SK-N-DZ (cell line): Measurements from ENCODE around the gene SLC17A9.
A peak's percentile ranks its signal among the peaks of the same experiment; 100 is the strongest.

Experiments
- DNase-seq: peaks from one replicate; pipeline ENCODE4 v3.0.0-alpha.2; 2015; ENCODE audit warnings: low spot score

SLC17A9 gene

DNA sequence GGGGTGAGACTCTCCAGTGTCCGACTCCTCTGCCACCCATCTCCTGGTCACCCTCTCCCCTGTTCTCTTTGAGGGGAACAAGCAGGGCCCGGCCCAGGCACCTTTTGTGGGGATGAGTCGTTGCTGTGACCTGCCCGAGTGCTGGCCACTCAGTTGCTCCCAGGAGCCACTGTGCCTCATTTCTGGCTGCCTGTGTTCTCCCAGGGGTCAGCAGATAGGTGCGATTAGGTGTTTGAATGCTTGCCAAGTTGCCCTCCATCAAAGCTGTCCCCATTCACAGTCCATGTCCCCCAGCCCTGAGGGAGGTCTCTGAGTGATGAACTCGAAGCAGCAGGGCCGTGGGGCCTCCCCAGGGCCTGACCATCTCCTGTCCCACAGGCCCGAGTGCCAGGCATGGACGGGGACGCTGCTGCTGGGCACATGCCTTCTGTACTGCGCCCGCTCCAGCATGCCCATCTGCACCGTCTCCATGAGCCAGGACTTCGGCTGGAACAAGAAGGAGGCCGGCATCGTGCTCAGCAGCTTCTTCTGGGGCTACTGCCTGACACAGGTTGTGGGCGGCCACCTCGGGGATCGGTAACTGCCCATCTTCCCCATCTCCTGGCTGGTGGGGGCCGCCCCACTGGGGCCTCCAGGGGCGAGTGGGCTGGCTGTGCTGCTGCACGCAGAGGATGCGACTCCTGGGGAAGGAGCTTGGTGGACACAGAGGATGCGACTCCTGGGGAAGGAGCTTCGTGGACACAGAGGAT, 4.1 kb downstream of the SLC17A9 start:
- no peak for DNase-seq

DNA sequence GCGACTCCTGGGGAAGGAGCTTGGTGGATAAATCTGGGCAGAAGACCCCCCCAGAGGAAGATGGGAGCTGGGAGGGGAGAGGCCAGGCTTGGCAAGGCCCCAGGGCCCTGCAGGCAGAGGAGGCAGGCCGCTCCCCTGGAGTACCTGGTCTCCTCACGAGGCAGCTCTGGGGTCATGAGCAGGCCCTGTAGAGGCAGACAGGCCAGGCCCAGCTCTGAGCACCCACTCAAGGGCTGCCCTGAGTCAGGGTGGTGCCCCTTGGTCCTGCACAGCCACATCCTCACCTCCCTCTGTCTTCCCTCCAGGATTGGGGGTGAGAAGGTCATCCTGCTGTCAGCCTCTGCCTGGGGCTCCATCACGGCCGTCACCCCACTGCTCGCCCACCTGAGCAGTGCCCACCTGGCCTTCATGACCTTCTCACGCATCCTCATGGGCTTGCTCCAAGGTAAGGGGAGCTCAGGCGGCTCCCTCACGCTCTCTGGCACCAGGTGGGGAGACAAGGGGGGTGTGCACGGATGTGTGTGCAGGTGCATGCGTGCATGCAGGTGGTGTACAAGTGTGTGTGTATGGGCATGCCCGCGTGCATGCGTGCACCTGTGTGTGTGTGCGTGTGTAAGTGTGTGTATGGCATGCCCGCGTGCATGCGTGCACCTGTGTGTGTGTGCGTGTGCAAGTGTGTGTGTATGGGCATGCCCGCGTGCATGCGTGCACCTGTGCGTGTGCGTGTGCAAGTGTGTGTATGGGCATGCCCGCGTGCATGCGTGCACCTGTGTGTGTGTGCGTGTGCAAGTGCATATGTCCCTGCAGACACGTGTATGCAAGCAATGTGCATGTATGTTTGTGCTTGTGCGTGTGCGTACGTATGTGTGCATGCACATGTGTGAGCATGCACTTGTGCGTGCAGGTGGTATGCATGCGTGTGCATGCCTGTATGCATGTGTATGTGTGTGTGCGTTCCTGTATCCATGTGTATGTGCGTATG, 4.9 kb downstream of the SLC17A9 start:
- no peak for DNase-seq

DNA sequence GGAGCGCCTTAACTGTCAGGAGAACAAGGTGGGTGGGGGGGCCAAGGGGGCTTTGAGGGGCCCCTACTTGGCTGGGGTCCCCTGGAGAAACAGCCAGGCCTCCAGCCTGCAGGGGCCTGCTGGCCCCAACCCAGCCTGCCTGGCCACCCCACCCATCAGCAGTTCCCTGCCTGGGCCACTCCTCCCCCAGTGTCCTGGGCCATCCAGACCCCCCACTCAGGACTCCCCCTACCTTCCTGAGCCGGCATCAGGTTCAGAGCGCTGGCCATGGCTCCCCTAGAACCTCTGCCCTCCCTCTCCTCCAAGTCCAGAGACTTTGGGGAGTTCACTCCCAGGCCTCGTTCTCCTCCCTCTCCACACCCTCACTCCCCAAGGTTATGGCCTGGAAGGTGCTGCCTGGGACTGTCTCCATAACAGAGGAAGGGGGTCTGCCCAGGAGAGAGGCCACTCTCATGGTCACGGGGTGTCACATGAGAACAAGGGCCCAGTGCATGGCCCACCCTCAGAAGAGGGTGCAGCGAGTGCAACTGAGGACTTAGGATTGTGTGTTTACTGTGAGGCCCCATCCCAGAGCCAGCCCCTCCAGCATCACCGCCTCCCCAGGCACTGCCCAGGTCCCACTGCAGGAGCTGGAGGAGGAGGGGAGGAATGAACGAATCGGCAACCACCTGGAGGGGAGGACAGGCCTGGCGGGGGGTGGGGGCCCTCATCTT, 6.0 kb downstream of the SLC17A9 start:
- DNase-seq = no peak

DNA sequence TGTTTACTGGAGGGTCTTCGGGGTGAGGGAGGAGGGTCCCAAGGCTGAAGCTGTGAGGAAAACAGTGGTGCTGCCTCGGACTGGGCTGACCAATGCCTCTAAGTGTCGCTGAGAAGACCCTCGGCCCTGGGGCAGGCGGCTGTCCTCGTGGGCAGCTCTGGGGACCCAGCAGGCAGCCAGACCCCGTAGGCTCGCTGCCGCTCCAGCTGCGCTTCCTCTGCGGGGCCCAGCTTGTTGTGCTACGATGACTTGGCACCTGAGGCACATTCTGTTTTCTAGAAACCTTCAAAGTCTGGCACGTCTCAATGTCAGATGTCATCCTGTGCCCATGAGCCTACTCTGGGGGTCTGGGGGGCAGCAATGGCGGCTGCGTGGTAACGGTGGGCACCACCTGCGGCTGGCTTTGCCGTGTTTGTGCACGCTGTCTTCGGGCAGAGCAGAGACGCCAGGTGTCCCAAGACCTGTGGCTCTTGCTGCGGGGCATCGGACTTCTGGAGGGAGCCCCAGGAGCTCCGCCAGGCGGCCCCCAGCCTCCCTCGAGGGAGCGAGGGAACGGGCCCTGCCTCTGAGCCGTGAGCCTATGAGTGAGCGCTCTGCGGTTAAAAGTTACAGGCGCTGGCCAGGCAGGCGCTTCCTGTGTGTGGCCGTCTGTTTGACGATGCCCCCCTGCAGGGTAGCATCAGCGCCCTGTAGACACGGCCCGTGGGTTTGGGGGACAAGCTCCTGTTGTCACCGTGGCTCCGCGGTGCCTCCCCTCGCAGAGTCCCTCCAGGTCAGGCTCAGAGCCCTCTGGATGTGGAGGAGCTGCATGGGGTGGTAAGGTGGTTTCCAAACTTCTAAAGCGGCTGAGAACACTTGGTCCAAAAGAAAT, 6.8 kb downstream of the SLC17A9 start:
- DNase-seq = no peak

DNA sequence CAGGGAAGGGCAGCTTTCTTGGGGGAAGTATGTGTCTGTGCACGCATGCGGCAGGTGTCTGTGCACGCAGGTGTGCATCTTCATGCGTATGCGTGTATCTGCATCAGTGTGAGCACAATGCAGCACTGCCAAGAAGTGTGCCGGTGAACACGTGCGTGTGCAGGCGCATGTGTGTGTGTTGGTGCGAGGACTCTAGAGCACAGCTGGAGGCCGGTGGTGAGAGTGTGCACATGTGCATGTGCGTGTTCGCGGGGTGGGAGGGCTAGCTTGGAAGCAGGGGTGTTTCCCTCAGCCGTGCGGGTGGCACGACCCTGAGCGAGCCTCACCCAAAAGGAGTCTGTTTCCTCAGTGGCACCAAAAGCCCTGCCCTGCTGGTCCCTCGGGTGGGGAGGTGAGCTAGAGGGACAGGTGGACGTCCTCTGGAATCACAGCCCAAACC, 7.5 kb downstream of the SLC17A9 start:
- no peak for DNase-seq

DNA sequence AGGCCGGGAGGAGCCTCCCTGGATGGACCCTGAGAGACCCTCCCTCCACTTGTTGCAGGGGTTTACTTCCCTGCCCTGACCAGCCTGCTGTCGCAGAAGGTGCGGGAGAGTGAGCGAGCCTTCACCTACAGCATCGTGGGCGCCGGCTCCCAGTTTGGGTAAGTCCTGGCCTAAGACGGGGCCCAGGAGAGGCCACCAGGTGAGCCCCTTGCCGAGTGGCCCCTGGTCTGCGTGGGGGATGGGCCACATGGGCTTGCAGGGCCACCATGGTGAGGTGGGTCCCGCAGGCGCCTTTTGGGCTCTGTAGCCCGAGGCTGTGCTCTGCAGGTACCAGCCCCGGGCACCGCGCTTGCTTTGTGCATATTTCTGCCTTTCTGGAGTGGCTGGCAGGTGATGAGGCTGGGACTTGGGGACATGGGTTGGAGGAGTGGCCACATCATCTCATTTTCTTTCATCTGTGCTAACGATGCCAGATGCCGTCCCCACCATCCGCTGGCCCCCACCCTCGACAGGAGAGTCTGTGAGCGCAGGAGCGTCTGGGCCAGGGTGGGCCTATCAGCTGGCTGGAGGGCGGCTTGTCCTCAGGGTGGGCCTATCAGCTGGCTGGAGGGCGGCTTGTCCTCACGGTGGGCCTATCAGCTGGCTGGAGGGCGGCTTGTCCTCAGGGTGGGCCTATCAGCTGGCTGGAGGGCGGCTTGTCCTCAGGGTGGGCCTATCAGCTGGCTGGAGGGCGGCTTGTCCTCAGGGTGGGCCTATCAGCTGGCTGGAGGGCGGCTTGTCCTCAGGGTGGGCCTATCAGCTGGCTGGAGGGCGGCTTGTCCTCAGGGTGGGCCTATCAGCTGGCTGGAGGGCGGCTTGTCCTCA, 8.2 kb downstream of the SLC17A9 start:
- peak; percentile 97 for DNase-seq

DNA sequence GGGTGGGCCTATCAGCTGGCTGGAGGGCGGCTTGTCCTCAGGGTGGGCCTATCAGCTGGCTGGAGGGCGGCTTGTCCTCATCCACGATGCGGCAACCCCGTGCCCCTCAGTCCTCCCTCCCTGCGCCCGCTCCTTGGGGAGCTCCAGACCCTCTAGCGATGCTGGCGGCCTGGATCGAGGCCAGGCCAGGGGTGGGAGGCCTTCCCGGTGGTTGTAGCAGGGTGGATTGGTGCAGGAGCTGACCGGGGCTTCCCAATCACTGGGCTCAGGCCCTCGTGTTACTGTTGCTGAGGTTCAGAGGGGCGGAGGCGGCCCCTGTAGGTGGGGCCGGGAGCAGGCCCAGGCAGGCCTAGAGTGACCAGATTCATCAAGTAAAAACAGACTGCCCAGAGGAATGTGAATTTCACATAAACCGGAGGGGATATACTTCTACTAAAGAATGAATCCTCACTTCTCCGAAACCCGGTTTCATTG, 8.8 kb downstream of the SLC17A9 start:
- peak; percentile 94 for DNase-seq

DNA sequence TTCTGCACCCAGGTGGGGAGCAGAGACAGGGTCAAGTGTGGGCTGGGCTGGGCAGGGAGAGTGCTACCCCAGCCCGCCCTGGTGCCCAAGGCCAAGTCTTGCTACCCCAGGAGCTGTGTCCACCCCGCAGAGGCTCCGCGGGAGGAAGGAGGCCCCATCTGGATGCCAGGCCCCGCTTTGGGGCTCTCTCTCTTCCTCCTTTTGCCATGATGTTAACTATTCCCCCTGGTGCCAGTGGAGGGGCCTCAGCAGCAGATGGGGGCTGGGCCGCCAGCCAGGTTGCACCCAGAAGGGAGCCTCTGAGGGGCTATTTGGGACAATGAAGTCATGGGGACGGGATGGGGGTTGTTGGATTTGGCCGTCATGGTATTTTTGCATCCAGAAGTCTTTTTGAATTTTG, 9.3 kb downstream of the SLC17A9 start:
- no peak for DNase-seq

DNA sequence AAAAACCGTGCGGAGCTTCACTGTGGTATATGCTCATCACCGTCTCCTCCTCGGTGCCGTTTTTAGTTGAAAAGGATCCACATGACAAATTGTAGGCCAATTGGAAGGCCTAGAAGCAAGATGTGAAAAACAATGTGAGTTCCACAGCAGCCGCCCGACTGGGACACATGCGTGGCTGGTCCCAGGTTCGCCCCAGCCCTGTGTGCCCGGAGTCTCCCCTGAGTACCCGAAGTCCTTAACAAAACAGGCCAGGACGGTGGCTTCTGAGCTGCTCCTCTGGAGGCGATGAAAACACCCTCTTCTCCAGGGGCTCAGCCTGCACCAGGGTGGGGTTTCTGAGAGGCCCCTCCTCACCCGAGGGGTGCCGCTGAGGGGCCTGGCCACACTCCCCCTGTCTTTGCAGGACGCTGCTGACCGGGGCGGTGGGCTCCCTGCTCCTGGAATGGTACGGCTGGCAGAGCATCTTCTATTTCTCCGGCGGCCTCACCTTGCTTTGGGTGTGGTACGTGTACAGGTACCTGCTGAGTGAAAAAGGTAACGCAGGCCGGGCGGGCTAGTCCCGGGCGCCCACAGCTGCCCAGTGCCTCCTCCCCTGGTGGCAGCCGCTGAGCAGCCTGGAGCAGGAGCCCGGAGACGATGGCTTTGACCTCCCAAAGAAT, 9.8 kb downstream of the SLC17A9 start:
- DNase-seq = no peak

DNA sequence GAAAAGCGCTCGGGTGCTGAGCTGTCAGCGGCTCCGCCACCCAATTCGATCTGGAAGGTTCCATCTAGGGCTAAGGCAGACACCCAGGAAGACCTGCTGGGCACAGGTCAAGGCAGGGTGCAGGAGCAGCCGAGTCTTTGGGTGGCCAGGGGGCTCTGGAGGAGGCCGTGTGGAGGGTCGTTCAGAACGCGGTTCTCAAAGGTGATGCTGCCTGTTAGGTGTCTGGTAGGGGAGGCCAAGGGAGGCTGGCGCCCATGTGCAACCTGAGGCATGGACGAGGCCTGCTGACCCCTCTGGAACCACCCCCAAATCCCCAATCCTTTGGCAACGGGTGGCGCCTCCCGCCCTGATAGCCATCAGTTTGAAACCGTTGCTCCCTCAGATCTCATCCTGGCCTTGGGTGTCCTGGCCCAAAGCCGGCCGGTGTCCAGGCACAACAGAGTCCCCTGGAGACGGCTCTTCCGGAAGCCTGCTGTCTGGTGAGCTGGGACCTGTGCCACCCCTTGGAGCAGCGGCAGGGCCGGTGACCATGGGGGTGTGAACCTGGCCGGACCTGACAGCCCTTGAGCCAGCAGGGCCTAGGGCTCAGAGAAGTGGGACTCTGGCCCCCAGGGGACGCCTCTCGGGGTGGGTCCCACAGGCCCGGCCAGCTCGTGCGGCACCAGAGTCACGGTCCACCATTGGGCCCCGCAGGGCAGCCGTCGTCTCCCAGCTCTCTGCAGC, 10.5 kb downstream of the SLC17A9 start:
- no peak for DNase-seq

DNA sequence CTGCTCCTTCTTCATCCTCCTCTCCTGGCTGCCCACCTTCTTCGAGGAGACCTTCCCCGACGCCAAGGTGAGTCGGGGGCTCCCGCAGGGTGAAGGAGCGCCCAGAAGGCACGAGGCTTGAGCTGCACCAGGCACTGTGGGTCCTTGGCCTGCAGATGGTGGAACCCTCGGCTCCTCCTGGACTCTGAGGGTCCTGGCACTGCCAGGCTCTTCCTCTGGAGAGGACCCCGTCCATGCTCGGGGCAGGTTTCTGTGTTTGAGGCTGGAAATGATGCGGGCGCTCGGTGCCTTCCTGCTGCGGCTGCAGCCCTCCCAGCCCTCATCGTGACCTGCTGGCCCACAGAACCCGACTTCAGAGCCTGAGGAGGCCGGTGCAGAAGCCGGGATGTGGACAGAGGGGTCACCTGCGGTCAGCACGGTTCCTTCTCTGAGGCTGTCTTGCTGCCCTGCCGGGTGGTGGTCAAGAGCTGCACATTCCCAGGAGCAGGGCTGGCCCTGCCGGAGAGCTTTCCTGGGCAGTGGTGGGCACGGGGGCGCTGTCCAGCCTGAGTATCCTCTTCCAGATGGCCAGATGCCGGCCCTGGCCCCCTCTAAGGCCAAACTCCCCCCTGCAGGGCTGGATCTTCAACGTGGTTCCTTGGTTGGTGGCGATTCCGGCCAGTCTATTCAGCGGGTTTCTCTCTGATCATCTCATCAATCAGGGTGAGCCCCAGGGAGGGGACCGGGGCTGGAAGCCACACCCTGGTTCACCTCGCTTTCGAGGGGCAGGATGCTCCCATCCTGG, 11.3 kb downstream of the SLC17A9 start:
- DNase-seq = no peak

DNA sequence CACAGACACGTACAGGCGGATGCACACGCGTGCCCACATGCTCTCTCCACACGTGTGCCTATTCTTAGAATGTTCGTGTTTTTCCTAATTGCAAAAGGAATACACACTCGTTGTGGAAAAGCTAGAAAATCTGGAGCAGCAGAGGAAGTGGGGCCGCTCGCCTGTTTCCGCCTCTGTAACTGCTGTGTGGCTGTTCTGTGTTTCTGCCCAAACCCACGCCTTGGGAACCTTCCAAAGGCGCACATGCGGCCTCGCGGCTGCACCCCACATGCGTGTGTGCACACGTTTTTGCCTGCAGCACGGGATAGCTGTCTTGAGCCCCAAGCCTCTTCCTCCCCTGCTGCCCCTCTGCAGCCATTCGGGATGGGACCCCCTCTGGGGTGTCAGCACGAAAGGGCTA, 12.2 kb downstream of the SLC17A9 start:
- no peak for DNase-seq

DNA sequence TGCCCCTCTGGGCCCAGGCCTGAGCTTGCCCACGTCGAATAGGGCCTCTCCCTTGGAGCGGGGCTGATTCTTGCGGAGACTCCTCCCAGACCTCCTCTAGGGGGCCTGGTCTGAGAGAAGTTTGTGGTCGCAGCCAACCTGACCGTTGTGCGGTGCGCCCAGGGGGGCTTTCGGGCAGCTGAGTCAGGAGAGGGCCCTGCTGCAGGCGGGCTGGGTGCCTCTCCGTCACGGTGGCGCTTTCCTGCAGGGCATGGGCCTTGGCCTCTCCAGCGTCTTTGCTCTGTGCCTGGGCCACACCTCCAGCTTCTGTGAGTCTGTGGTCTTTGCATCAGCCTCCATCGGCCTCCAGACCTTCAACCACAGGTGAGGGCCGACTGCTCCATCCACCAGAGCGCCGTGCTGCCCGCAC, 12.9 kb downstream of the SLC17A9 start:
- no peak for DNase-seq

DNA sequence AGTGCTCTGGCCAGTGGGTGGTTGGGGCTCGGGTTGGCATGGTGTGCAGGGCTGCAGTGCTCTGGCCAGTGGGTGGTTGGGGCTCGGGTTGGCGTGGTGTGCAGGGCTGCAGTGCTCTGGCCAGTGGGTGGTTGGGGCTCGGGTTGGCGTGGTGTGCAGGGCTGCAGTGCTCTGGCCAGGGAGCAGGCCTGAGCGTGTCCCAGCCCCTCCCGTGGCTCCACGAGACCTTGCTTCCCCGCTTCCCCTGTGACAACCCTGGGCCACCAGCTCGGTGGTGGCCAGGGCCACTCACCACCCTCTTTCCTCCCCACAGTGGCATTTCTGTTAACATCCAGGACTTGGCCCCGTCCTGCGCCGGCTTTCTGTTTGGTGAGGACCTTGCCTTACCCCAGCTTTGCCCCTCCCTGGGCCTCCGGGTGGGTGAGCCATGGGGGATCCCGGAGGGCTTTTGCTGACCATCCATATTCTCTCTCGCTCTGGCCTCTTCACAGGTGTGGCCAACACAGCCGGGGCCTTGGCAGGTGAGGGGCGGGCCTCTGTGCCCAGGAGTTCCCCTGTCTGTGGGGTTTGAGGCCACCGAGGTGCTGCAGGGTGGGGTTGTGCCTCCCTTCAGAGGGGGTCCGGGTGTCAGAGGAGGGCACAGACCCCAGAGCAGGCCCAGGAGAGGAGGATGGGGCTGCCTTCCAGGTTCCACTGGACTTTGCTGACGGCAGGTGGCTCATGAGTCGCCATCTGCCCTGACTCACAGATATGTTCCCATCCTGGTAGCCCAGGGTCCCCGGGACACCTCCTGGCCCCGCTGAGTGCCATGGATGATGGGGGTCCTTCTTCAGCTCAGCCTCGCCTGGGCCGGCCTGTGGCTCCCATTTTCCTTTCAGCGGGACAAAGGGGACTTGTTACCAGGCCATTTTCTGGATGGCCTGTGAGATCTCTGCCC, 14.0 kb downstream of the SLC17A9 start:
- no peak for DNase-seq

DNA sequence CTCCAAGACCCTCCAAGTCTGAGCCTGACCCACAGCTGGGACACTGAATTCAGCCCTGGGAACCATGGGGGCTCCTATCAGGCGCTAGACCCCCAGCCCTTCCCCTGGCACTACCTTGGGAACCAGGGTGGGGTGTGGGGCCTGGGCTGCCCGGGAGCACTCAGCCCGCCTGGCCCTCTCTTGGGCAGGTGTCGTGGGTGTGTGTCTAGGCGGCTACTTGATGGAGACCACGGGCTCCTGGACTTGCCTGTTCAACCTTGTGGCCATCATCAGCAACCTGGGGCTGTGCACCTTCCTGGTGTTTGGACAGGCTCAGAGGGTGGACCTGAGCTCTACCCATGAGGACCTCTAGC, 14.6 kb downstream of the SLC17A9 start:
- no peak for DNase-seq

DNA sequence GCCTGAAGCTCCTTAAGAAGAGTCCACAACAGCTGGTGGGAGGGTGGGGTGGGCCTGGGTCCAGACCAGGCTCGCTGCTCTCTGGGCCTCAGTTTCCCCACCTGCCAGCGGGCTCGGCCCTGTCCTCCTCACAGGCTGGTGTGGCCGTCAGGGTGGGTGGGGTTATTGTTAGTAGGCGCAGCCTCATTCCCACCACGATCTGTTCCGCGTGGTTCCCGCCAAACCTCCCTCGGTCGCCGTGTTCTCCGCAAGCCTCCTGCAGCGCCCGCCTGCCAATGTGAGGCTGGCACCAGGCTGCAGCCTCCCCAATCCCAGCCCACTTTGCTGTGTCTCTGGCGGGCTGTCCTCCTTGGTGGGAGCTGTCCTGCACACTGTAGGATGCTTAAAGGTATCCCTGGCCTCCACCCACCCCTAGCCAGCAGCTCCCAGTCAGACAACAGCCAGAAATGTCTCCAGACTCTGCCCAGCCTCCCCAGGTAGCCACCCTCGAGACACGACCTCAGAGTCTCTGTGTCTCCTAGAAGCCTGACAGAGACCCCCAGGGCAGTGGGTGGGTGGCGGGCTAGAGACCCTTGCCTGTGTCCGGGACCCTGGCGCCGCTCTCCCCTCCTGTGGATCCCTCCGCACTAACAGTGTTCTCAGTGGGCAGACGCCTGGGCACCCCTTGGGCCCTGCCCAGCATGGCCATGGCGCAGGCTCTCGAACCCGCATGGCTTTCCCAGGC, 15.3 kb downstream of the SLC17A9 start:
- DNase-seq = no peak
